Keratinocyte (primary cell): Measurements from ENCODE around the gene ARHGAP12. TPM values are rescaled to one million over a fixed set of nuclear protein-coding genes. Genes with fewer than 3 reads are reported as not detected.

ENCODE experiments used
- DNase-seq: peaks from one replicate; pipeline ENCODE4 v3.0.0-alpha.2; 2011; ENCODE audit warnings: low read depth, missing footprints, low spot score
- FAIRE-seq: peaks from 2 replicates; lab custom pipeline; 2011; peaks lifted over from hg19 to GRCh38; lab: Jason Lieb, UNC
- H2AFZ ChIP-seq: 2 replicates; pipeline ENCODE4 v1.6.0; 2012; ENCODE audit warnings: low read length, control low read depth, inconsistent platforms; ENCODE audit not compliant: control insufficient read depth
- H3K27ac ChIP-seq: 2 replicates; pipeline ENCODE4 v1.5.1; 2011; ENCODE audit warnings: low read length; ENCODE audit not compliant: control insufficient read depth, insufficient read depth
- H3K27me3 ChIP-seq: 3 replicates; pipeline ENCODE4 v1.6.0; 2011; ENCODE audit warnings: low read length; ENCODE audit not compliant: control insufficient read depth, insufficient read depth; ENCODE audit errors: extremely low read depth
- H3K36me3 ChIP-seq, 2 experiments: 2 replicates in 1 of 2; 3 replicates in 1 of 2; pipeline ENCODE4 v1.5.1; 2011; ENCODE audit warnings: low read length in 2 of 2, mild to moderate bottlenecking in 1 of 2; ENCODE audit not compliant: control insufficient read depth in 2 of 2, insufficient read depth in 2 of 2; ENCODE audit errors: extremely low read depth in 1 of 2
- H3K4me1 ChIP-seq: 3 replicates; pipeline ENCODE4 v1.5.1; 2011; ENCODE audit warnings: low read length; ENCODE audit not compliant: control insufficient read depth, insufficient read depth; ENCODE audit errors: extremely low read depth
- H3K4me2 ChIP-seq: 3 replicates; pipeline ENCODE4 v1.6.0; 2011; ENCODE audit warnings: low read depth, low read length; ENCODE audit not compliant: control insufficient read depth, insufficient read depth; ENCODE audit errors: extremely low read depth
- H3K4me3 ChIP-seq, 3 experiments: fragments of 200-600 bp in 1 of 3; sonication (generic) in 1 of 3; 2 replicates in 2 of 3; 3 replicates in 1 of 3; pipeline ENCODE4 v1.5.1; 2011 to 2016; ENCODE audit warnings: low read length in 3 of 3, mild to moderate bottlenecking in 3 of 3, control low read depth in 2 of 3, inconsistent platforms in 1 of 3, low read depth in 1 of 3, mixed read lengths in 1 of 3, mixed run types in 1 of 3, moderate library complexity in 1 of 3; ENCODE audit not compliant: control insufficient read depth in 2 of 3, insufficient read depth in 2 of 3; ENCODE audit errors: extremely low read depth in 1 of 3
- H3K79me2 ChIP-seq: 2 replicates; pipeline ENCODE4 v1.6.0; 2012; ENCODE audit warnings: low read length; ENCODE audit not compliant: control insufficient read depth, insufficient read depth
- H3K9ac ChIP-seq: 3 replicates; pipeline ENCODE4 v1.6.0; 2011; ENCODE audit warnings: low read length; ENCODE audit not compliant: control insufficient read depth, insufficient read depth; ENCODE audit errors: extremely low read depth
- H3K9me1 ChIP-seq: 3 replicates; pipeline ENCODE4 v1.6.0; 2011; ENCODE audit warnings: low read length; ENCODE audit not compliant: control insufficient read depth, insufficient read depth; ENCODE audit errors: extremely low read depth
- H3K9me3 ChIP-seq: 2 replicates; pipeline ENCODE4 v1.5.1; 2012; ENCODE audit warnings: low read depth, low read length; ENCODE audit not compliant: control insufficient read depth
- H4K20me1 ChIP-seq: 3 replicates; pipeline ENCODE4 v1.6.0; 2011; ENCODE audit warnings: low read length; ENCODE audit not compliant: control insufficient read depth, insufficient read depth; ENCODE audit errors: extremely low read depth
- EZH2 ChIP-seq: IDR thresholded peaks from one replicate; pipeline ENCODE4 v1.6.1; 2012; ENCODE audit warnings: inconsistent platforms, mild to moderate bottlenecking, low read length, moderate library complexity
- dilution Hi-C: fragments of 300-500 bp; cut with MboI; formaldehyde crosslinking; loops from one replicate; pipeline ENCODE4 v1.7.0; 2020; ENCODE audit warnings: low sequenced_read_pairs; ENCODE audit not compliant: extremely low pct_ligation_motif_present
- polyA minus RNA-seq, 3 experiments: library from RNA; depleted of rRNA, polyadenylated mRNA; stranded (reverse); fragments of >200 nt; gene quantifications; 1 replicate in 1 of 3; 2 replicates in 1 of 3; 3 replicates in 1 of 3; pipeline ENCODE4 v1.2.3, GENCODE V29; 2011
- polyA plus RNA-seq, 5 experiments: library from polyadenylated mRNA; depleted of rRNA in 3 of 5; stranded (reverse) in 3 of 5; stranded (forward) in 1 of 5; unstranded in 1 of 5; fragments of >200 nt; gene quantifications; 1 replicate in 1 of 5; 2 replicates in 3 of 5; 3 replicates in 1 of 5; pipeline versions ENCODE4 v1.2.1 to v1.2.3, GENCODE V29; 2011 to 2012; ENCODE audit warnings: missing spikeins in 2 of 5, low read depth in 1 of 5, low replicate concordance in 1 of 5
- TF ChIP-seq, protein P1 (sequence below), 3 experiments: IDR thresholded peaks in 1 of 3; conservative IDR thresholded peaks in 1 of 3; optimal IDR thresholded peaks in 1 of 3; 2 replicates in 2 of 3; 3 replicates in 1 of 3; pipeline versions ENCODE3 to v1.5.1; 2011; ENCODE audit warnings: low read length in 3 of 3, mild to moderate bottlenecking in 3 of 3, moderate library complexity in 2 of 3, control low read depth in 1 of 3, inconsistent platforms in 1 of 3; ENCODE audit not compliant: insufficient read depth in 2 of 3; ENCODE audit errors: extremely low read depth in 1 of 3

The ARHGAP12 gene
- polyA plus RNA-seq (13.7 to 26.6 TPM (median 16.1 TPM) in 3 replicates), polyA minus RNA-seq (5.1 to 32.9 TPM (median 13.3 TPM) in 3 replicates)
- polyA plus RNA-seq (2011; ENCODE audit: low read depth), result 29.7 TPM
- 9.1 and 19.4 TPM in 2 replicates for polyA plus RNA-seq (2011; cell fraction: cytosol; rRNA removed)
- polyA plus RNA-seq (2011; cell fraction: nucleus; rRNA removed), result 23.8 and 30.6 TPM in 2 replicates
- polyA plus RNA-seq (2012; ENCODE audit: low replicate concordance), result 11.7 and 18.6 TPM in 2 replicates
- polyA minus RNA-seq (2011; cell fraction: cytosol; rRNA and poly(A)+ RNA removed), result 21.5 TPM
- polyA minus RNA-seq (2011; cell fraction: nucleus; rRNA and poly(A)+ RNA removed), result 23.6 and 43.0 TPM in 2 replicates

GRCh38 chr10:31928549-31929260, at the start of gene ARHGAP12:
Gene ARHGAP12, minus strand, starts transcription at chr10:31928831. Its CDS starts 19,976 bp downstream, at chr10:31908855.
- Histone ChIP-seq H4K20me1 (no peaks in the 10 kb centered on the region), H3K36me3 (no peaks in the 10 kb centered on the region), H3K27ac (peak within 1 kb of the TSS; percentile 92), H3K9me1 (no peaks in the 10 kb centered on the region), H3K9me3 (no peaks in the 10 kb centered on the region), H3K4me3 (peak within 1 kb of the TSS; percentile 66 to 92 (median 83)), H3K79me2 (peaks cover 48% of the 10 kb centered on the region), H3K27me3 (no peaks in the 10 kb centered on the region), H3K9ac (peak within 1 kb of the TSS; percentile 94), H3K4me1 (peaks cover 37% of the 10 kb centered on the region), H2AFZ (peak within 1 kb of the TSS; percentile 94), H3K4me2 (peak within 1 kb of the TSS; percentile 100)
- no peak for DNase-seq
- FAIRE-seq, result no peak
- no peak for TF ChIP-seq EZH2
- TF ChIP-seq, protein P1, sequence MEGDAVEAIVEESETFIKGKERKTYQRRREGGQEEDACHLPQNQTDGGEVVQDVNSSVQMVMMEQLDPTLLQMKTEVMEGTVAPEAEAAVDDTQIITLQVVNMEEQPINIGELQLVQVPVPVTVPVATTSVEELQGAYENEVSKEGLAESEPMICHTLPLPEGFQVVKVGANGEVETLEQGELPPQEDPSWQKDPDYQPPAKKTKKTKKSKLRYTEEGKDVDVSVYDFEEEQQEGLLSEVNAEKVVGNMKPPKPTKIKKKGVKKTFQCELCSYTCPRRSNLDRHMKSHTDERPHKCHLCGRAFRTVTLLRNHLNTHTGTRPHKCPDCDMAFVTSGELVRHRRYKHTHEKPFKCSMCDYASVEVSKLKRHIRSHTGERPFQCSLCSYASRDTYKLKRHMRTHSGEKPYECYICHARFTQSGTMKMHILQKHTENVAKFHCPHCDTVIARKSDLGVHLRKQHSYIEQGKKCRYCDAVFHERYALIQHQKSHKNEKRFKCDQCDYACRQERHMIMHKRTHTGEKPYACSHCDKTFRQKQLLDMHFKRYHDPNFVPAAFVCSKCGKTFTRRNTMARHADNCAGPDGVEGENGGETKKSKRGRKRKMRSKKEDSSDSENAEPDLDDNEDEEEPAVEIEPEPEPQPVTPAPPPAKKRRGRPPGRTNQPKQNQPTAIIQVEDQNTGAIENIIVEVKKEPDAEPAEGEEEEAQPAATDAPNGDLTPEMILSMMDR (optimal IDR thresholded peaks at IDR 0.05 in 1 of 3, IDR thresholded peaks at IDR 0.05 in 1 of 3, conservative IDR thresholded peaks at IDR 0.05 in 1 of 3; ENCODE audit: extremely low read depth in 1 of 3, insufficient read depth in 2 of 3, low read length in 3 of 3), result no peak
- dilution Hi-C loops, result no loop called here

DNA sequence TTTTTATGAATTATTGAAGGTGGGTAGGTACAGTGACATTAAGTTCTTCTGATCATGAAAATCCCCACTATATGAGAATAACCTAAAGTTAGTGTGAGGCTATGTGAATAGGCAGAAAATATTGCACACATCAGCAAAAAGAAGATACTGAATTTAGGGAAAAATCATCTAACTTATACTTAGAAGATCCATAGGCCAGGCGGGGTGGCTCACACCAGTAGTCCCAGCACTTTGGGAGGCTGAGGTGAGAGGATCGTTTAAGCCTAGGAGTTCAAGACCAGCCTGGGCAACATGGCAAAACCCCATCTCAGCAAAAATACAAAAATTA, 49.5 kb upstream of the ARHGAP12 start:
- Histone ChIP-seq H2AFZ (no peak overlapping the region), H3K27me3 (no peaks in the 10 kb centered on the region), H4K20me1 (no peaks in the 10 kb centered on the region), H3K27ac (peak overlapping the region; percentile 54), H3K79me2 (no peaks in the 10 kb centered on the region), H3K4me2 (no peak overlapping the region), H3K4me1 (peaks cover 8% of the 10 kb centered on the region), H3K4me3 (no peak overlapping the region), H3K36me3 (no peaks in the 10 kb centered on the region), H3K9me3 (no peaks in the 10 kb centered on the region), H3K9me1 (no peaks in the 10 kb centered on the region), H3K9ac (no peak overlapping the region)
- TF ChIP-seq, protein P1 (optimal IDR thresholded peaks at IDR 0.05 in 1 of 3, IDR thresholded peaks at IDR 0.05 in 1 of 3, conservative IDR thresholded peaks at IDR 0.05 in 1 of 3; ENCODE audit: extremely low read depth in 1 of 3, insufficient read depth in 2 of 3, low read length in 3 of 3), result no peak
- no peak for TF ChIP-seq EZH2
- DNase-seq (no peak), FAIRE-seq (no peak)
- dilution Hi-C loops, result no loop called here
